Measurements from ENCODE around the gene ABCA13.
A peak's percentile ranks its signal among the peaks of the same experiment; 100 is the strongest.

ABCA13 gene

DNA sequence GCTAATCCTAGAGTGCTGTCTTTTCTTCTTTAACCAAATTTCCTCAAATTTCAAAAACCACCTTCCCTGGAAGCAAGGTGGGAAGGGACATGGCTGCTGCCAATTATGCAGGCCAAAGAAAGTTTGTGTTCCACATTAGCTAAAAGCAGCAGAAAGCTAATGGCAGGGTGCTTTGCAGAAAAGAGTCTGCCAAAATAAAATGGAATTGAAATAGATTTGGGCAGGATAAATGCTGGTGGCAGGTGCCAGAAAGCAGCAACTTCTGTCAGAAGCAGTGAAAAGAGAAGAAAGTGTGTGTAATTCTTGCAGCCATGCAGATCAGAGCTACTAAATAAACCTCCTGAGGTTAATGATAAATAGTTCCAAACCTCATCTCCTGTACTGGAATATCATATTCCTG, 275.5 kb downstream of the ABCA13 start:
- DNase-seq: no peak

DNA sequence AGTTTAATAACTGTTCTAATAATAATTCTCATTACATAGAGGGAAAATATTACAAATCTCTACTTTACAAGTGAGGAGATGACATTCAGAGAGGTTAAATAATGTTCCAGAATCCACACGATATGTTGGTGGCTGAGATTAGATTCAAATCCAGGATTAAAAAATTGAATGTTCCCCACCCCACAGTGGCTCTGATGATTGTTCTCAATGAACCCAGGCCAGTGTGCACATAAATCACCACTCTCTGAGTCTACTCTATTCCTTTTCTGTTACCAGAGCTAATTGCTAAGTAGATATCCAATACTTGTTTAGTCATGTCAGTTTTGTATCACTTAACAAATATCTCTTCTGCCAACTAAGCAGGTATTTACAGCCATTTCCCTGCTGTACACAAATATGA, 281.0 kb downstream of the ABCA13 start:
- DNase-seq: no peak

DNA sequence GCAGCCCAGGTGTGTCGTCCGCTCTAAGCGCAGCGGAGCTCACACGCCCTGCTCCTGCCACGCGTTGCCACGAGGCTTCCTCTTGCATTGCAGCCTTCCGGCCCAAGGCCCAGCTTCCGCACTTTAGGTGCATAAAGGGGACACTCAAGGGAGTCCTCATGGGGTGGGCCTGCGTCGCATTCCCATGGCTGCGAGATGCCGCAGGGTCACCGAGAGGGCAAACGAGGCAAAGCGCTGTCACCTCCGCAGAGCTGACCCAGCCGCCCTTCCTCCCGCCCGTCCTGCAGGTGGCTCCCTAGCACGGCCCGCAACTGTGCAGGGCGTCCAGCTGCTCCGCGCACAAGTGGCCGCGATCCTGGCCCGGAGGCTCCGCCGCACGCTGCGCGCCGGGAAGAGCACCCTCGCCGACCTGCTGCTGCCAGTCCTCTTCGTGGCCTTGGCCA, 283.5 kb downstream of the ABCA13 start:
- DNase-seq: no peak

DNA sequence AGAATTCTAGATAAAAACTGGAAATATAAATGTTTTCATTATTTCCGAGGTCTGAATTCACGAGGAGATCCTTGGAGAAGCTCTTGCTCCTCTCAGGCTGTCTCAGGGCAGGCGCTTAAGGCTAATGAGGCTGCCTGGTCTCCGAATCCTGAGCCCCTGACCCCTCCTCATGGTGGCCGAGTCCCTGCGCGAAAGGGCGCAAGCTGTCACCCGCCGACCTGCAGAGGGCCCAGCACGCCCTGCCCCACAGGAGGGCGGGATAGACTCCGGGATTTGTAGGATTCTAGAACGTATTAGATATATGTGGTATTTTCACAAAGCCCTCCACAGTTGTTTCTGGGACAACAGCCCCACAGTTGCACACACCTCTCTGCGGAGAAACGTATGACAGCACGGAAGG, 284.1 kb downstream of the ABCA13 start:
- no peak for DNase-seq

DNA sequence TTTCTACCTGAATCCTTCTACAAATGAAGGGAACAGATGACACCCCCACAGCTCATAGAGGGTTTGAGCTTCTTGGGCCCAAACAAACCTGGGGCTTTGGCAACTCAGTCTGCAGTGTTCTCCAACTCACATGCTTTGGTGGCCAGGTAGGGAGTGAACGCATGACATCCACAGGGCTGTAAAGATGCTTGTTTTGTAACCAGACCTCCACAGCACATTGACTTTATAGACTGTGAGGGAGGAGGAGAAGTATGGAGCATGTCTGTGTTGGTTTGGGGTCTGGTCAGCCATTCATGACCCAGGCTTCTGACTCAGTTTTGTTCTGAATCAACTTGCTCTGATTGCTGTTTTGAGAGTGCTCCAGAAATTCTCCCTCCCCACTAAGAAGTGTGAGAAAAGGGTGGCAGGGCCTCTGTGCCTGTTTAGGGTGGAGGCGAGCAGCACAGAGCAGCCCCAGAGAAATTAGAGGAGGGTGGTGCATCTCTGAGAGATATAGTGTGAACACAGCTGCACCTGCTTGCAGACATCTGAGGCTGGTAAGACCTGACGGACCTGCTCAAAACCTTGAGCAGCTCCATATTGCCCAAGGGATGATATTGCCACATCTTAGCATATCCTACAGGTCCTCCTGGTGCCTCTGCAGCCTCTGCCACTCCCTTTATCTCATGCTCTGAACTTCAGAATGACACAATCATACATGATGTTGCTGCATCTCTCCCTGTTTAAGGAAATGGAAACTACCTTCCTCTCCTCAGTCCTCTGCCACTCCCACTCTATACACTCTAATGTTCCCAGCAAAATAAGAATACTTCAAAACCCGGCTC, 287.7 kb downstream of the ABCA13 start:
- no peak for DNase-seq

DNA sequence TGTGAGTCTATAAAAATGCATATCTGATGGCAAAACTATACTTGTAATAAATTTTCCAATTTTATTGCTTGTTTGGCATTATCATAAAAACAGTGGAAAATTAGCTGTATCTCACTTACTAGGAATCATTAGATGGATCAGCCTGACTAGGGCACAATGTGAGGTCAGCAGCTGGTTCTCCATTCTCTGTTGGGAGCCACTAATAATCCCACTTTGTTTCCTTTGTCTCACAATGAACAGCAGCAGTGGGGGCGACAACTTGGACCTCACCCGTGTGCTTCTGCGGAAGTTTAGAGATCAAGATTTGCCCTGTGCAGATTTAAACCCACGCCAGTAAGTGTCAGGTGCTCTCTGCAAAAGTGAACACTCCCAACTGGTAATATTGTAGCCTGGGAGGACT, 295.5 kb downstream of the ABCA13 start:
- no peak for DNase-seq

DNA sequence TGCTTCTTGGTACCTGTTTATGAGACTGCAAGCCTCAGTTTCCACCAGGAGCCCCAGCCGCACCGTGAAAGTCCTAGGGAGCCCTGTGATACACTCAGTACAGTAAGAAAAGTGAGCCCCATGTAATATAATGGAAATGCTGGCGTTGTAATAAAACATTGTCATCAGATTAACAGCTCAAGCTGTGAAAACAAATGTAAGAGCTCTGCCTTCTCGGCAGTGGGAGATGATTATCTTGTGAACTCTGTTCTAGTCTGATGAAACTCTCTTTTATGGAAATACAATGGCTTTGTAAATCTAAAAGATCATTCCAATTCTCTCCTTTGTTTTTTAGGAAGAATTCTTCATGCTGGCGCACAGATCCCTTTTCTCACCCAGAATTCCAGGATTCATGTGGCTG, 299.9 kb downstream of the ABCA13 start:
- no peak for DNase-seq

DNA sequence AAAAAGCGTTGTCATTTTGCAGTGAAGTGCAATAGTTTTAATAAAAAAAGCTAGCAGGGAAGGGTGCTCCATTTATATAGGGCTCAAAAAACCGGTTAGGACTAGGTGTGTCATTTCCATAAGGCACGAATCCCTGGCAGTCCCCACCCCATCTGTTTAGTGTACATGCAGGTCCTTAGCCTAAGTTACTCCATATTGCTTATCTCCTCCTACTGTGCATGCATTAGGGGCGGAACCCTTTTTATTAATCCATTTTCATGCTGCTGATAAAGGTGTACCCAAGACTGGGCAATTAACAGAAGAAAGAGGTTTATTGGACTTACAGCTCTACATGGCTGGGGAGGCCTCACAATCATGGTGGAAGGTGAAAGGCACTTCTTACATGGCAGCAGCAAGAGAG, 301.4 kb downstream of the ABCA13 start:
- no peak for DNase-seq

DNA sequence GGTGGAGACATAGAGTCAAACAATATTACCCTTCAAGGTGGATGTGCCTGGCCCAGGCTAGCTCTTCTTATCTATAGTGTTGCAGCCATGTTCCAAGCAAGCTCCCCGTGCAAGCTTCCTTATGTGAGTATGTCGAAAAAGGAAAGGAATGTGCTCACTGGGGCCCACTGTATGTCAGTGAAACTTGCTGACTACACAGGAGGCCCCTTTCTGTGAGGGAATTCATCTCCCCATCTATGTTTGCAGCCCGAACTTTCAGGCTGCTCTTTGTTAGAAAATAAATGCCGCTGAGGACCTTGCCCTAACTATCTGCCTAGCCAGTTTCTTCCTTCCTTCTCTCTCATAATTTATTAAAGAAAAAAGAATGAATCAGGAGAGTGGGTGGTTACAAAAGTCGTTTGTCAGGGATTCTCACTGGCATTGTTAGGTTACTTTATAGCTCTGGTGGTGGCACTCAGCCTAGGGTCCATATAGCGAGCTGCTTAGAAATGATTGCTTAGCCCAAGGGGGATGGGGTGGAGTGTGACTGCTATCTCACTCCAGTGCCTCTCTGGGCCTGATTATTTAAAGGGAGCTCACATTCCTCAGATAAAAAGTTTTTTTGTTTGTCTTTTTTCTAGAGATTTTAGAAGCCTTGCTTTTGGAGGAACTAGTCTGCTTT, 302.1 kb downstream of the ABCA13 start:
- DNase-seq: peak; percentile 2

DNA sequence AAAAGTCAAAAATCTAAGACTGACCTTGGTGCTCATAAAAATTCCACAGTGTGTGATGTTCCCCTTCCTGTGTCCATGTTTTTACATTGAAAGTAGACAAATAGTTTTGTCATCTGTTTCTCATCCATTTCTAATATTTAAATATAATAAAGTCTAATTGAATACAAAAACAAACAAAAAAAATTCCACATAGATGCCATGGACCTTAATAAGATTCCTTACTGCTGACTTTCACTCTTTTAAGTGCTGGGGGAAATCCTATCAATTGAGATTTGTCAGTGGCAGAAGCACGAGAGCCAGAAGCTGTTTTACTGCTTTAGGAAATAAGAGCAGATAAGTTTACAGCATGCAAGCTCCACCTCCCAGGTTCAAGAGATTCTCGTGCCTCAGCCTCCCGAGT, 310.0 kb downstream of the ABCA13 start:
- DNase-seq: no peak

DNA sequence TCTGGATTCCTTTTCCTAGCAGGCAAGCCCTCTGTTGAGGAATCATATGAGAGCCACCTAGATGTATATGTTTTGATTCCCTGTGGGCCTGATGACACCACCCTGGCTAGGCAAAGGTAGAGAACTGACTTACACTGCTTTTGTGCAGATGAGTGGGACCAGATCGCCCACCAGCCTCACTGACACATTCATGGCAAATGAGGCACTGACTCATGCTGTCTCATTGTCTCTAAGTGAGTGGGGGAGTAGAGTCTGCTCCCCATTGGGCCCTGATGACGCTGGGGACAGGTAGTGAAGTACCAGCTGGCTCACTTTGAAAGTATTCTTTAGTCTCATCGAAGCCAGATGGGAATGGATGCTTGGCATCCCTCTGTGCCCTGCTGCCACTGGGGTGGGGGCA, 326.3 kb downstream of the ABCA13 start:
- no peak for DNase-seq

DNA sequence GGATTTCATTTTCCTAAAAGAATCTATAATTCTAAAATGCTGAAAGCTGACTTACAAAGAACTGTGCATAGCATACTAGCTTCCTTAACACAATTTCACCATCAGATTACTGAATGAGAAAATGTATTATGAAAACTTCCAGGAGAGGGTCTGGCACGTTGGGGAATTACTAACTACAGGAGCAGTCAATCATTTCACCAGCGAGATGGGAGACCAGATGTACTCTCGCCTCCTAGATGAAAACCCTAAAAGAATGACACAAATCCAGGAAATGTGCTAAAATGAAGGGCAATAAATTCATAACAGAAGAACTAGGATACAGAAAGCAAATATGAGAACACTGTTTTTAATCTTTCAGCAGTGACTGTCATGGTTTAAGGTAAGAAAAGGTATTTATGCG, 330.8 kb downstream of the ABCA13 start:
- DNase-seq: no peak

DNA sequence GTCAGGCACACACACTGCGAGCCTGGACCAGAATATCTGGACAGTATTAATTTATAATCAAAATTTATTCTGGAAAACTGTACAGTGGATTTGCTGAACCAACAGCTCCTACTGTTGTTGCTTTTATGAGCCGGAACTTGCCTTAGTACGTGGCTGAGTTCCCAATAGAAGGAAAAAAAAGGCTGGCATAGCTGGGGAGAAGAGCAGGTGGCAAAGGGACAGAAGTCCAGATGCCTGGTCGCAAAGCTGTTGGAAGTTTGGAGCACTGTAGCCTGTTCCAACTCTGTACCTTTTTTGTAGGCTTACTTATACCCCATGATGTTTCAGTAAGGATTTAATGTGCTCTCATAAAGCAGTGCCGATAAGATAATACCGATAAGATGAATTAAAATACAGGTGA, 333.8 kb downstream of the ABCA13 start:
- DNase-seq: no peak

DNA sequence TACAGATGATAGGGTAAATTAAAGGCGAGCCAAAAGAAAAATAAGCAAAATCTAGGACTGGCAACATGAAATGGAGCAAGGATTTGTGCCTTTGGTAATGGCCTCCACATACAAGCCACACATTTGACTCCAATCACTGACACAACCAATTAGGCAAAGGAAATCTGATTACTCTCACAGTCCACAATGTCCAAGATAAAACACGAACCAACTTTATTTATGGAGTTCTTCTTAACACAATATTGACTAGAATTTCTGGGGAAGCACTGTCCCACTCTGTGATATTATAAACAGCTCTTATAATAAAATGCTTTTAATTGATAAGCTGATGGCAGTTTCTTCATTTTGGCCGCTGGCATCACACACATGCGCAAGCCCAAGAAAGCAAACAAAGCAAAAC, 334.2 kb downstream of the ABCA13 start:
- DNase-seq: no peak

DNA sequence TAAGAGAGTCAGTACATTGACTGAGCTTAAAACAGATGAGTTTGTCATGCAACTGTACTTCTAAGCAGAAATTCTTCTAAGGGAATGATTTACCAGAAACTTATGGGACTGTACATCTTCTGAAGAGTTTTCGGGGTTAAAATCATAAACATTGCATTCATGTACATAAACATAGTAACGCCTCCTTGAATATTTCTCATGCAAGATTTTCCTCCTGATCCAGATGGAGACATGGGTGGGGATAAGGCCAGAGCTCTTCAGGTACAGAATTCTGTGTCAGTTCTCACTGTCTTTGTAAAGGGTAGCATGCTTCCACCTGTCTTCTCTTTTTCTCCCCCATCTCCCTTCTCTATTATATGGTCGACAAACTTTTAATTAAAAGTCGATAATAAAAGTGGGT, 335.3 kb downstream of the ABCA13 start:
- DNase-seq: no peak

DNA sequence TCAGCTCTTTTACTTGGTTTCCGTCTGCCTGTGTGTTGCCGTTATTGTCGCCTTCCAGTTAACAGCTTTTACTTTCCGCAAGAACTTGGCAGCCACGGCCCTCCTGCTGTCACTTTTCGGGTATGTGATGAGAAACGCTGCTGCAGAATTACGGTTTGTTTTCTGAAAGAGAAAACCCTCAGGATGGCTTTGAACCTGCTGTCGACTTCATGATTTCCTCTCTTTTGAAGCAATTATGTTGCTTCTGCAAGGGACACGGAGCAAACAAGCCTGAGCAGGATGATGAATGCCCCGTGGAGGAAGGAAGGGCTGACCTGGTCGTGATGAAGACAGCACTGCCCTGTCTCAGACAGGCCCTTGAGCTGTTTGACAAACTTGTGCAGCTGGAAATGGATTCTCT, 339.8 kb downstream of the ABCA13 start:
- no peak for DNase-seq

DNA sequence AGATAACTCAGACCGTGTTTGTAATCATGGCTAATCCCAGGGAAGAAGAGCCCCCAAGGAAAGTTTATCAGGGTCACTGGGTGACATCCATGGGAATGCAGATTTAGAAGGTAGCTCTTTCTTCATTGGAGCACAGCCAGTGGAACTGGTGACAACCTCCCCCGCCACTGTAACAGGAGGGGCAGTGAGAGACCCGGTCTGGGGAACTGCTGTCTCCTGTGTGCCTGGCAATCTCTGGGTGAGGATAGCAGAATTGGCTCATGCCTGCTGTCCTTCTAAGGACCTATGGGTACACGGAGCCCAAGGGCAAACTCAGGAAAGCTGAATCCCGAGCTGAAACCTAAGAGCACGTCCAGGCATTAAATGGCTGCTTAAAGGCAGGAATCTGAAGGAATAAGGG, 341.6 kb downstream of the ABCA13 start:
- no peak for DNase-seq

DNA sequence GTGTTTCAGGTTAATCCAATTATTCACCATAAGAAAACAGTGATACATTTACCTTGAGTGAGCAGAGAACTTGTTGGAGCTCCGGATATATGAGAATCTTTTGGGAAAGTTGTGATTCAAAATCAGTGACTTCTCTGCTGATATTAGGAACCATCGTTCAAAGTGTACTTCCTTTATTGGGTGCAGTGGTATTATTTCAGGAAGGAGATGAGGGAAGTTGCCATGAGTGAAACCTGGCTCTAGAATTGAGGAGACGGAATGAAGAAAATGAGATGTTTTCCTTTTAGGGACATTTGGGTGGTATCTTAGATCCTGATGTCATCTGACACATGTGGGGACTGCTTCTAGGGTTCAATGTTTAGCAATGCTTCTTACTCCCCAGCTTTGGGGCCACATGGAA, 343.9 kb downstream of the ABCA13 start:
- DNase-seq: no peak

DNA sequence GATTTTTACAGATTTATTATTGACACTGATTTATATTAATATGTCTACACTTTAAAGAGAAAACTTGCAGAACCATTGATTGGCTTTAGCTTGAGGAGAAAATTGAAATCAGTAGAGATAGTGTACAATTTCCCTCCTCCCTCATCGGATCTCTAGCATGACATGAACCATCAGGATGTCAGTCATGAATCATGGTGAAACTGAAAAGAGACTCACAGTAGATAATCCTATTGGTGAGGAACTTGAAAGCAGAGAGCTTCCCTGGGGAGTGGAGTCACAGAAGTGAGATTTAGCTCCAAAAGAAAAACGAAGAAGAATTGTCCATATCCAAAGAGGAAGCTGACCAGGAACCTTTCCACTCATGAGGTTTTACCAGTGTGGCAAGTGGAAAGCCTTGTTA, 346.8 kb downstream of the ABCA13 start:
- DNase-seq: no peak

DNA sequence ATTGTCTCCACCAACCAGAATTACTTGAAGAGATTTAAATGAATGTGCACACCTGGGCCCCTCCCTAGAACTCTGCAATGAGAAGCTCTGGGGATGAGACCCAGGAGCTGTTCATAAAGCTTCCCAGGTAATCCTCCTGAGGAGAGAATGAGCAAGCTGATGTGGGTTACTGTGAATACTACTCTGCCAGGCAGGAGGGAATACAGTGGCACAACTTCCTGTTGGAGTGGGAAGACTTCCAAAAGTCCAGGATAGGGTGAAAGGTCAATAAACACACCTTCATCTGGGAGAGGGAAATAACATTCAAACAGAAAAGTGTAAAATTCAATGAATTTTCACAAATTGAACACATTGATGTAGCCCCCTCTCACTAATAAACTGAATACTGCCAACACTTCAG, 351.4 kb downstream of the ABCA13 start:
- DNase-seq: no peak

DNA sequence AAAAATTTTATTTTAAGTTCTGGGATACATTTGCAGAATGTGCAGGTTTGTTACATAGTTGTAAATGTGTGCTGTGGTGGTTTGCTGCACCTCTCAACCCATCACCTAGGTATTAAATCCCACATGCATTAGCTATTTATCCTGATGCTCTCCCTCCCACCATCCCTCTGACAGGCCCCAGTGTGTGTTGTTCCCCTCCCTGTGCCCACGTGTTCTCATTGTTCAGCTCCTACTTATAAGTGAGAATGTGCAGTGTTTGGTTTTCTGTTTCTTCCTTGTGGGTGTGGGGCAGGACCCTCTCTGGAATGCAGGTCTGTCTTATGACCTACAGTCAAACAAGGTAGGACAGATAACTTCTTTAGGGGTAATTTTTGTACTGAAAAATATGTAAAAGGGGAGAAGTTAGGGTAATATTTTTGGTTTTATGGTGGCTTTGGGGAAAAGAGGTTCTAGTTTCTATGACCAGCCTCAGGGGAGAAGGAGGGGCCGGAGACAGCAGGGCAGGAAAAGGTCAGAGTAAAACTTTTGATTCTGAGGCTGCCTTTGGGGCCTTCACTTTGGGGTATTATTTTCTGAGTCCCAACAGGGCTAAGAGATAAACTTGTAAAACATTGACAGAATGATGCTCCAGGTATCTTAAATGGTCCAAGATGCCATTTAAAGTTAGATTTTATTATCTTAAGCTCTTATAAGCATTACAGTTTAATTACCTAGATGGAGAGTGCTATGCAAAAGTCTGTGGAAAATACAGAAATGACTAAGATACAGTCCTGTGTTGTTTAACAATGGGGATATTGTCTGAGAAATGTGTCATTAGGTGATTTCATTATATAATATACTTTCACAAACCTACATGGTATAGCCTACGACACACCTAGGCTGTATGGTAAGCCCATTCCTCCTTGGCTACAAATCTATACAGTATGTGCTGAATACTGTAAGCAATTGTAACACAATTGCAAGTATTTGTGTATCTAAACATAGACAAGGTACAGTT, 354.8 kb downstream of the ABCA13 start:
- no peak for DNase-seq

DNA sequence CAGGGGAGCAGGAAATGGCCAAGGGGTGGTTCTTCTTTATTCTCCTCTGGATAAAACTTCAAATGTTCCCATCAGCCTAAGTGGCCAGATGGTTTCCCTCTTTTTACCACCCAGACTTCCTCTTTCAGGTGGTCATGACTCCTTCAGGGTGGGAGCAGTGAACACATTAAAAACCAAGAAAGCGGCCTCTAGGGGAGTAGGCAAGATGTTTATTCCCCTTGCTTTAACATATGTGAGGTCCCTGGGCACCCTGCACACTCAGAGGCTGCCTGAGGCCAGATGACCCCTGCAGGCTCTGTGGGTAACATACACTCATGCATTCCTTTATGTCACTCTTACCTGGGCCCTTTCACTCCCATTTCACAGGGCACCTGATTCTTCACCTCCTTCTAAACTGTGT, 357.4 kb downstream of the ABCA13 start:
- DNase-seq: no peak

DNA sequence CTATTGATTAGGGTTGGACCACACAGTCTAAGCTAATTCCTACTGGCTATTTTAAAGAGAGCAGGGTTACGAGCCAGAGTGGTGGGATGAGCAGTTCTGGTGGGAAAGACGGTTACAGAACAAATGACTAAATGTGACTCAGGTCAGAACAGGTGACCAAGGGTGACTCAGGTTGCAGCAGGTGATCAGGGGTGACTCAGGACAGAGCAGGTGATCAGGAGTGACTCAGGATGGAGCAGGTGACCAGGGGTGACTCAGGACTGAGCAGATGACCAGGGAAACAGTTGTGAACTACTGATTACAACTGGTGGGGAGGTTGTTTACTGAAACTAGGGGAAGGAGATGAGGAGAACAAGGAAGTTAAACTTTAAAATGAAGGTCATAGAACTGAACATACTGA, 366.3 kb downstream of the ABCA13 start:
- DNase-seq: no peak

DNA sequence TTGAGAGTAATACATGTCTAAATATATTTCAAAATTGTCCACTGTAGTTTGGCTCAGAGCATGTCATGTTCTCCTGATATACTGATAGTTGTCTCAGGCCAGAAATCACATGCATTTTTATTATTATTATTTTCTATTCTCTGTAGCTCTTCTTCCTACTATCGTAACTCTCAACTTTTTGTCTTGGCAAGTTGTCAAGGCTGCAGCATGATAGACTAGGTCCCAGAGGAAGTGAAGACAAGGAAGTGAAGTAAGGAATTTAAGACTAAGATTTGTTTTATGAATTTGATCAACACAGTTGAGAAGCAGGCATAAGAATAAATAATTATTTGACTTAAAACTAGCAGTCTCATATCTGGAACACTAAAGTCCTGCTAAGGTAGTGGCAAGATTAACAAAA, 369.5 kb downstream of the ABCA13 start:
- DNase-seq: no peak

Data from OCI-M1 (cell line).